GM21381 (cell line): ENCODE results near the gene NKX1-1.

Source experiments
- ATAC-seq: cut with Tn5 transposase; IDR thresholded peaks from one replicate; pipeline ENCODE4 v1.9.1; 2021; ENCODE audit warnings: mild to moderate bottlenecking, moderate library complexity; ENCODE audit not compliant: unreplicated experiment

The NKX1-1 gene

DNA sequence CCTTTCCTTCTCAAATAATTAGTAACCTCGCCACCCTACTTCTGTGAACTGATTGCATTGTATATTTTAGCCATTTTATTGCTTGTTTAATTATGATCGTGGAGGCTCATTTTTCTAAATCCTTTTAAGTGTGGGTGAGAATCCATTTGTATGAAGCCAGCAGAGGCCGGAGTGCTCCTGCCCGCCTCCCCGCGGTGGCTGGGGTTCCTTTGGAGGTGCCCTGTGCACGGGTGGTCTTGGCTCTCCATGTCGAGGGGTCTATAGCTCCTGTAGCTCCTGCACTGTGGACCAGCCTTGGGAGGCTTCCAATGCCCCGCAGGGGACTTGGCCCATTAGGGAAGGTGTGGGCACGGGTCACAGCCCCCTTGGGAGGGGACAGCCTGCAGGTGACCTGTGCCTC lies 44.2 kb downstream of the NKX1-1 start:
- ATAC-seq, result no peak

DNA sequence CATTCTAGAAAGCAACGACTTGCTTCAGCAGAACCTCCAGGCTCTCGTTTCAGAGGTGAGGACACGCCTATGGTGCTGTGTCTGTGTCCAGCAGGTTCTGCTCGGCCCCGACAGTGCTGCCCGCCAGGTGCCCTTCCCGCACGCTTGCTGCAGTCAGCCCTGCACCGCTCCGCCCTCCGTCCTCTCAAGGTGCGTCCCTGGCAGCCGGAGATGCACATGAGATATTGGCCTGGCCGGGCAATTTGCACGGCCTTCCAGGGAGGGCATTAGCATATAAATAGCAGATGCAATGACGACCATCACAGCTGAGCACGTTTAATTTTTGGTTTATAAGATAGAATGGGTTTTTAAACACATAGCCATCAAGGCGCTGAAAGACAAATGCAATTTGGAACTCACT lies 44.8 kb downstream of the NKX1-1 start:
- ATAC-seq, result no peak

DNA sequence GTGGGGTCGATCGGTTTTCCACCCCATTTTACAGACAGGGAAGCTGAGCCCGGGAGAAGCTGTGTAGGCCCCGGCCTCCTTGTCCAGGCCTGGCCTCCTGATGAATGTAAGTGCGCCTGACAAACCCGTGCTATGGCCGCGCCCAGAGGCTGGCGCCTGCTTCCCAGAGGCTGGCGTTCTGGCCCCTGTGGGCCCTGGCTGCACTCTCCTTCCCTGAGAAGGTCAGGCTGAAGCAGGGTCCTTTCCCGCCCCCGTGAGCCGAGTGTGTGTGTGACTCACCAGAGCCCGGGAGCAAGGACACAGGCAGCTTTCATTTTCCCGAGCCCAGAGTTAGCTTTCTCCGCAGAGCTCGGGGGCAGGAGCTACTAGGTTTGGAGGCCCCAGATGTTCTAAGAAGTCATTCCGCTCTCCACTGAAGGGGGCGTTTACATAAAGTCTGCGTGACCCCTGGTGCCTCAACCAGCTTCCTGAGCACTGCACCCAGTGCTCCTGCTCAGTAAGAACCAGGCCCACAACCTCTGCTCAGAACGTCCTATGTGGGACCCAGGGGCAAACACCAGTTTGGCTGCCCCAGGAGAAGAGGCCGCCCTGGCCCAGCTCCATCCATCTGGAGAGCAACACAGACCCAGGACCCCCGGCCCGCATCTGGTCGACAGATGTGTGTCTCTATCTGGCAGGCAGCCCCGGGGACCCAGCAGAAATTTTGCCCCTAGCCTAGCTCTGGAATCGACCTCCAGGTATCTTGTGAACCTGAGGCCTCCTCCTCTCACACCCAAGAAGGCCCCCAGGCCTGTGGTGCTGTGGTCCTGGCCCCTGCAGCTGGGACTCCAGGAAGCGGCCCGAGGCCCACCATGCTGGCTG lies 45.6 kb downstream of the NKX1-1 start:
- no peak for ATAC-seq

DNA sequence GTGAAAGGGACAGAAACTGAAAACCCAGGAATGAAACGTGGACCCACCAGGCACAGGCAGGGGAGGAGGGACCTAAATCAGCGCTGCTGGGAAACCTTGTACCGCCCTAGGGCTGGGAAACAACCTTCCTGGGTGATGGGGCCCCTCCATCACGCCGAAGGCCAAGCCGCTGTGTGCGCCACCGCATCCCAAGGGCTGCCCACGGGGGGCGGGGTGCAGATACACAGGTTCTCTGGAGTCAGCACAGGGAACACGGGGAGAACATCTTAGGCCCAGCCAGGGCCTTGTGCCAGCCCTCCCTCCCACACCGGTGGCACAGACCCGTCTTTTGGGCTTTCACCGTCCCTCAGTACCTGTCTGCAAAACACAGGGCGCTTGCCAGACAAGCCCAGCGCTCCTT lies 46.3 kb downstream of the NKX1-1 start:
- no peak for ATAC-seq

DNA sequence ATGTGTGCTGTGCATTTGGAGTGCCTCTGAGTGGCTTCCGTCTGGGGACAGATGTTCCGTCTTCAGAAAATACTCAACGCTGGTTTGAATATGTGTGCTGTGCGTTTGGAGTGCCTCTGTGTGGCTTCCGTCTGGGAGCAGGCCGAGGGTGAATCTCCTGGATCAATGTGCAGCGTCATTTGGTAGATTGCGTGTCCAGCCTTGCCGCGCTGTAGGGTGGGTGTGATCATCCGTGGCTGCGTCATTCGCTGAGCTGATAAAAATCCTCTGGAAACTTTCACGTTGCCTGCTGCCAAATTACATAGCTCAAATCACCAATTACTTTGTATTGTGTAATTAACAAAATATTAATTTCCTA lies 47.1 kb downstream of the NKX1-1 start:
- ATAC-seq, result no peak

DNA sequence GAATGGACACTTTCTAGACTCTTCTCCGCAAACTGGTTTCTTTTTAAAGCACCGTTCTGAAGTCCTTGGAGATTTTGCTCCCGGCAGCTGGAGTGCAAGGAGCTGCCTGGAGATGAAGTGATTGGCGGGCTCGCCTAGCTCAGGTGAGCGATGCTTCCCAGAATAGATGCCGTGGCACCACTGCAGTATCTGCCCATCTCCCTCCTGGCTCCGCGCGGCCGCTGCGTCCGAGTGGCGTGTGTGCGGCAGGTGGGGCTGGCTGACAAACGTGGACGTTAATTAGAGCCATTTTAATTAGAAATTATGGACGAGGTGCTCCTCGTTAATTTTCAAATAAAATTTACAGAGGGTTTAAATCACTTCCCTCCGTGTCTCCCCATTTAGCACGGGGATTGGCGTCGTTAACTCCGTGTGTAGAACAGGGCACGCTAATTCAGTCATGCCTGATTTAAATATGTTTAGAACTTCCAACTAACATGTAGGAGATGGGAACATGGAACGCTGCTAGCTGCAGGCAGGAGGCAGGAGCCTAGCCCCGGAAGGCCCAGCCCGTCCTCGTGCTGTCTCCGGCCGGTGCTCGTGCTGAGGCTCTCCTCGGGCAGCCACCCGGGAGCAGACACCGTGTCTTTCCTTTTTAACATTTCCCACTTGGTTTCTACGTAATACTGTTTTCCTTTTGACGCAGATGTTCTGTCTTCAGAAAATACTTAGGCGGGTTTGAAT lies 47.7 kb downstream of the NKX1-1 start:
- no peak for ATAC-seq

GRCh38 chr4:1357356-1358248 lies 48.6 kb downstream of the NKX1-1 start:
- no peak for ATAC-seq

DNA sequence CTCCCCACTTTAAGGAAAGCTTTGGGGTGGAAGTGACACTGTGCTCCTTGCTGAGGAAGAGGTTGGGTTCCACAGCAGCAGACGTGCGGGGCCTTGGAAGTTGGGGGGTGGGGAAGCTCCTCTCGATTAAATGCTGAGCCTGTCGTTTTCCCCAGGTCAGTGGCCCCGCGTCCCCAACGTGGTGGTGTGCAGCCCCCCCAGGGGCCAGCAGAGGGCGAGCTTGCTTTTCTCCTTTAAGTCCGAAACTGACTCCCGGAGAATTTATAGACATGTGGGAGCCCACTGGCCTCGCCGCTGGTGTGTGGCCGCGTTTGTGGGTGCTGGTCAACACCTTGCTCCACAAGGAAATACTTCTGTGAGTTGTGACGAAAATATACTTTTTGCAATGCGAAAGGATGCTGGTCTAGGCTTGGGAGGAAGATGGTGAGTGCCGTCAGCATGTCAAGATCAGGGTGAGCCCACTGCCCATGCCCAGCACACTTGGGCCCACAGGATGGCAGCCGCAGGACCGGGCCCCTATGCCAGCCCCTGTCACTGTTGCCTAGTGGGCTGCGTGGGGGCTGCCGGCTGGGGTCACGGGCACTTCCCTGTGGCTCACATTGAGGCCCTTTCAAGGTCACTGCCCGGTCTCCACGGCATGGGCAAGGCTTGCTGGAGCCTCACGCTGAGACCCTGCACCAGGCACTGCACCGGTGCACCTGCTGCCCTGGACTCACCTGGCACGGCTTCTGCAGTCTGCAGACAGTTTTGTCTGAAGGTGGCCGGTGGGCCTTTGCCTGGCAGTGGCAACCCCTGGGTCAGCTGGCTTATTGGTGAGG lies 49.9 kb downstream of the NKX1-1 start:
- no peak for ATAC-seq

GRCh38 chr4:1355378-1355777 lies 50.9 kb downstream of the NKX1-1 start:
- ATAC-seq, result no peak

- no peak for ATAC-seq
Observed at GRCh38 chr4:1354983-1355275, 51.3 kb downstream of the NKX1-1 start.

DNA sequence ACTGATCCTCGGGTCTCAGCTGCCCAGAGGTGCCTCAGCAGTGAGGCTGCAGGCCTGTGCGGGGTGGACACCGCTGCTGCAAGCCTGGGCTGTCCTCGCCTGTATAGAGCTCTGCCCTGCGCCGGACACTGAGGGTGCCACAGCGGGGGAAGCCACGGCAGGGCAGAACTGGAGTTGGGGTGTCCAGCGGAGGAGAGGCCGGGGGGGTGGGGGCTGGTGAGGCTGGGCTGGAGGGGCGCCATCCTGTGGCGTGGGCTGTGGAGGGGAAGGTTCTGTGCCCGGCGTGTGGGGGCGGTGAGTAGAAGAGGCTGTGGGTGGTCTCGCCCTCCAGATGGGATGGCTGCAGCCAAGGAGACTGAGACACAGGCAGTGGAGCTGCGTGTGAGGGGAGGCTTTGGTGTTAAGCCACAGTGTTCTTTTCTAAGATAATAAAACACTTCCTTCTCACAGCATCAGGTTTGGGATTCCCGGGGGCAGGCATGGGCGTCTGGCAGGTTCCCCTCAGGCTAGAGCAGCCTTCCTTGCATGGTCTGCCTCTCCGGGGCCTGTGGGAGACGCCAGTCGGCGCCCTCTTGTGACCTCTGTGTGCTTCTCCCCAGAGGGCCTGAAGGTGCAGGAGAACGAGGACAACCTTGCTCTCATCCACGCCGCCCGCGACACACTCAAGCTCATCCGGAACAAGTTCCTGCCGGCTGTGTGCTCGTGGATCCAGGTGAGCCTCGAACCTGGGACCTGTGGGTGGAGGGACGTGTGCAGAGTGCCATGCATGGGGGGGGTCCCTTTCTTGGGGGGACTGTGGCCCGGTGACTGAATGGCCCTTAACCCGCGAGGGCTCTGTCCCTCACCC lies 51.9 kb downstream of the NKX1-1 start:
- no peak for ATAC-seq

GRCh38 chr4:1353186-1354055 lies 52.8 kb downstream of the NKX1-1 start:
- no peak for ATAC-seq
